Measurements from ENCODE around the gene GBP2. TPM values are rescaled to one million over a fixed set of nuclear protein-coding genes. Genes with fewer than 3 reads are reported as not detected.

Gene GBP2
- total and polyA plus RNA-seq, 3 experiments from 2014 or later: 148 to 165 (median 155) TPM

DNA sequence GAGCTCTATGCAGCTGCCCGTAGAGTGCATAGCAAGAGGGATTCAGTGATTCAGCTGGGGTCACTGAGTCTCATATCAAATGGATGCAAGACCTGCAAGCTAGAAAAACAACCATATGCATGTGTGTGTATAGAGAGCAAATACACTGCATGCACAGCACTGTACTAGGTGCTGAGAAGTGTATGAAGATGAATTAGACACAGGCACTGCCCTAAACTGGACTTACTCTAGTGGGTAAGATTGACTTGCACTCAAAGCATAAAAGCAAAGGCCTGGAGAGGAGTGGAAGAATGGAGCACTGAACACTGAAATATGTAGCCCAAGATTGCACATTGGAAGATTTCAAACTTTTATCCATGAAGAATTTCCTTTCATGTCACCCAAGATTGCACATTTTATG lies 55.4 kb downstream of the GBP2 start:
- no peaks in the 10 kb centered on the region for H3K27me3 Mint-ChIP-seq
- DNase-seq: no peak
- H3K27ac Mint-ChIP-seq: peak overlapping the region in 7 of 8 donors; percentile 54 to 96 (median 93)
- peaks cover 8 to 17% (median 14%) of the 10 kb centered on the region in 5 donors for H3K9me3 Mint-ChIP-seq
- POLR2A ChIA-PET: interaction anchor here (0.5 to 0.6 kb wide), 2 partner anchors 37 to 180 kb away, joined by 3 to 6 read pairs; no protein-coding TSS in a partner anchor
- CTCF ChIA-PET: interaction anchor here (0.6 to 1.1 kb wide), 2 partner anchors 29 to 79 kb away, joined by 3 to 5 read pairs; no protein-coding TSS in a partner anchor
- H3K4me1 ChIP-seq (ENCODE audit: insufficient read depth, low read length): peaks cover 17% of the 10 kb centered on the region
- no peaks in the 10 kb centered on the region for H3K27me3 ChIP-seq (ENCODE audit: insufficient read depth, low read length, poor library complexity, severe bottlenecking)
- peak overlapping the region; percentile 53 for H3K4me3 ChIP-seq (ENCODE audit: low read length)
- H3K4me1 Mint-ChIP-seq: peaks cover 23 to 38% (median 23%) of the 10 kb centered on the region in 3 donors
- peak overlapping the region; percentile 80 to 93 (median 89) for H3K4me3 Mint-ChIP-seq
- H3K36me3 Mint-ChIP-seq: peaks cover 3 to 30% (median 9%) of the 10 kb centered on the region in 3 donors
- no peak overlapping the region for H3K27ac ChIP-seq (ENCODE audit: low read depth, low read length)
- H3K36me3 ChIP-seq (ENCODE audit: insufficient read depth, low read length): no peaks in the 10 kb centered on the region
- no peaks in the 10 kb centered on the region for H3K9me3 ChIP-seq (ENCODE audit: low read length)

DNA sequence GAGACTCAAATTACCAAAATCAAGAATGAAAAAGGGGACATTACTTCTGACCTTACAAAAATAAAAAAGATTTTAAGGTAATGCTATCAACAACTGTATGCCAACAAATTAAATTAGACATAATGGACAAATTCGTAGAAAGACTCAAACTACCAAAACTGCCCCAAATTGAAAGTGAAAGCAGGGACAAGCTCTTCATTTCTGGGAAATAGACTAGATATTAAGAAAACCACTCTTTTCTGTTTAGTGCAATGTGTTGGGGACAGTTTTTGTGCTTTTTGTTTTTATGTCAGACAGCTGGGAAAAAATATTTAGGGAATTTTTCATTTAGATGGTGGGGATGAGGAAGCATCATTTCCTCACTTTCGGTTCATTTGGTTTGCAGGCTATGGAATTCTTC lies 56.0 kb downstream of the GBP2 start:
- Mint-ChIP-seq H3K27me3 (no peaks in the 10 kb centered on the region), H3K36me3 (peaks cover 3 to 26% (median 11%) of the 10 kb centered on the region in 3 donors), H3K4me1 (peaks cover 23 to 40% (median 25%) of the 10 kb centered on the region in 3 donors), H3K27ac (peak overlapping the region; percentile 82 to 96 (median 94)), H3K9me3 (peaks cover 8 to 17% (median 14%) of the 10 kb centered on the region in 5 donors), H3K4me3 (peak overlapping the region; percentile 80 to 93 (median 89))
- peak in 2 of 5 donors; percentile 28 to 29 for DNase-seq
- H3K27ac ChIP-seq (ENCODE audit: low read depth, low read length): peak overlapping the region; percentile 5
- ChIA-PET CTCF (interaction anchor here (0.6 to 1.1 kb wide), 2 partner anchors 30 to 78 kb away, joined by 3 to 5 read pairs; no protein-coding TSS in a partner anchor), POLR2A (interaction anchor here (0.5 to 1.0 kb wide), 5 partner anchors 36 to 179 kb away, joined by 3 to 6 read pairs (median 3); partner anchors contain the start of gene GBP3)
- no peaks in the 10 kb centered on the region for H3K36me3 ChIP-seq (ENCODE audit: insufficient read depth, low read length)
- no peaks in the 10 kb centered on the region for H3K27me3 ChIP-seq (ENCODE audit: insufficient read depth, low read length, poor library complexity, severe bottlenecking)
- H3K4me1 ChIP-seq (ENCODE audit: insufficient read depth, low read length): peaks cover 20% of the 10 kb centered on the region
- no peaks in the 10 kb centered on the region for H3K9me3 ChIP-seq (ENCODE audit: low read length)
- peak overlapping the region; percentile 53 for H3K4me3 ChIP-seq (ENCODE audit: low read length)

GRCh38 chr1:89068291-89068690 lies 57.6 kb downstream of the GBP2 start:
- DNase-seq: no peak
- Histone ChIP-seq H3K27ac (ENCODE audit: low read depth, low read length) (no peak overlapping the region), H3K4me3 (ENCODE audit: low read length) (no peak overlapping the region), H3K4me1 (ENCODE audit: insufficient read depth, low read length) (peaks cover 25% of the 10 kb centered on the region), H3K36me3 (ENCODE audit: insufficient read depth, low read length) (no peaks in the 10 kb centered on the region), H3K27me3 (ENCODE audit: insufficient read depth, low read length, poor library complexity, severe bottlenecking) (no peaks in the 10 kb centered on the region), H3K9me3 (ENCODE audit: low read length) (no peaks in the 10 kb centered on the region)
- H3K9me3 Mint-ChIP-seq: peaks cover 0 to 3% (median 1%) of the 10 kb centered on the region in 5 donors
- ChIA-PET CTCF (interaction anchor here (0.9 kb wide), 1 partner anchor 775 kb away, joined by 3 read pairs; no protein-coding TSS in a partner anchor), POLR2A (no interaction called here)
- H3K27me3 Mint-ChIP-seq: no peaks in the 10 kb centered on the region
- peak overlapping the region in 7 of 8 donors; percentile 2 to 81 (median 52) for H3K27ac Mint-ChIP-seq
- H3K36me3 Mint-ChIP-seq: peaks cover 3 to 16% (median 9%) of the 10 kb centered on the region in 3 donors
- peak overlapping the region in 3 of 7 donors; percentile 21 to 57 (median 32) for H3K4me3 Mint-ChIP-seq
- peaks cover 29 to 51% (median 35%) of the 10 kb centered on the region in 3 donors for H3K4me1 Mint-ChIP-seq

DNA sequence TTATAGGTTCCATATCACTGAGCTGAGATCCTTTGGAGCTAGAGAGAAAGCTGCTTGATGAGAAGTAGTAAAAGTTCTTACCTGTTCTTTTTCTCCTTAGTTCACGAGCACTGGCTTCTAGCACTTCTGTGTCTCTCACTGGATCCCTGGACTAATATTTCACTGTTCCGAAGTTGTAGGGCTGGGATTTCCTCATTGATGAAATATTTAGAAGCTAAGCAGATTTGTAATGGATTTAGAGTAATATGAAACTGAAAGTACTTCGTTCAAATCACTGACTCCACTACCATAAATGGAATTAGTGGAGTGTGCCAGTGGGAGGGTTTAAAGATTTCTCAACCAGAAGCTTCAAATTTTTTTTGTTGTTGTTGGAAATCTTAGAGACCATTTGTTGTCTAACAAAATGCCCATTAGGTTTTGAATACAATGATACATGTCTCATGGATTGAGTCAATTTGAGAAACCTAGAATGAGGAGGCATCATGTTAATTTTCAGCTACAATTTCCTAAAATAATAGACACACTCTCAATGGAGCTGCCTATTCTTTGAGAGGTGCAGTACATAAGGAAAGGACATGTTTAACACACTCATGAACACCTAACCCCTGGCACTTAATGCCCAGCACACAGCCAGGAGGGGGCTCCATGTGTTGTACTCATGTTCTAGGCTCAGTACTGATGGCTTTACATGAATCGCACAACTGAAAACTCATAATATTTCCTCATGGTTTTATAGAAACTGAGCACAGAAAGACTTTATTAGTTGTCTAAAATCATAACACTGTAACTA lies 60.6 kb downstream of the GBP2 start, which contains the start of gene GBP1:
GBP1 (minus strand) TSS at position 130 of the 790 bp plus-strand sequence. CDS start 1,974 bp downstream, outside the sequence.
- H3K36me3 ChIP-seq (ENCODE audit: insufficient read depth, low read length): peaks cover 9% of the 10 kb centered on the region
- Mint-ChIP-seq H3K4me3 (peak within 1 kb of the TSS; percentile 90 to 98 (median 94)), H3K4me1 (peaks cover 52 to 75% (median 61%) of the 10 kb centered on the region in 3 donors), H3K9me3 (no peaks in the 10 kb centered on the region), H3K27me3 (peaks cover 0 to 1% of the 10 kb centered on the region in 2 donors), H3K36me3 (peaks cover 6 to 36% (median 16%) of the 10 kb centered on the region in 3 donors), H3K27ac (peak within 1 kb of the TSS; percentile 92 to 99 (median 96))
- ChIA-PET CTCF (interaction anchor here (0.7 to 1.5 kb wide), 5 partner anchors 12 to 81 kb away, joined by 3 to 4 read pairs (median 3); no protein-coding TSS in a partner anchor), POLR2A (interaction anchor here (0.6 to 1.3 kb wide), 4 partner anchors 42 to 66 kb away, joined by 3 to 5 read pairs (median 3); partner anchors contain the start of gene GBP3)
- H3K9me3 ChIP-seq (ENCODE audit: low read length): no peaks in the 10 kb centered on the region
- peak within 1 kb of the TSS; percentile 53 for H3K27ac ChIP-seq (ENCODE audit: low read depth, low read length)
- H3K4me1 ChIP-seq (ENCODE audit: insufficient read depth, low read length): peaks cover 38% of the 10 kb centered on the region
- H3K4me3 ChIP-seq (ENCODE audit: low read length): peak within 1 kb of the TSS; percentile 75
- no peaks in the 10 kb centered on the region for H3K27me3 ChIP-seq (ENCODE audit: insufficient read depth, low read length, poor library complexity, severe bottlenecking)
- peak in 2 of 5 donors; percentile 47 to 52 for DNase-seq

DNA sequence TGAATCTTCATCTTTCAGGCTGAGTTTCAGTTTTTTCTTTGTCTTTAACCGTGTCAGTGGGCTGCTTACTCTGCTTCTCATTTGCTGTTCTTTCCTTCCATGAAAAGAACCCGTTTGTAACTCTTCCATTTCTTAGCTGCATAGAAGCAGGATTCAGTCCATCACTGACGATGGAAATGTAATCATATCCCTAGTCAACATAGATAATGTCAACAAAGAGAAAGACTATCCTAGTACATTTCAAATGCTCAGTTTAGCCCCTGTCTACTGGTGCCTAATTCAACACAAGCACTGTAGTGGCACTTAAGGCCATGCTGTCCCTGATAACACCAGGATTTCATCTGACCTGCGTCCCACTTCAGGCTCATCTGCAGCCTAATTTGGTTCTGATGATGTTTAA lies 61.3 kb downstream of the GBP2 start:
- peaks cover 49 to 73% (median 59%) of the 10 kb centered on the region in 3 donors for H3K4me1 Mint-ChIP-seq
- CTCF ChIA-PET: interaction anchor here (0.7 to 1.5 kb wide), 3 partner anchors 19 to 80 kb away, joined by 3 to 4 read pairs (median 3); no protein-coding TSS in a partner anchor
- peaks cover 14% of the 10 kb centered on the region for H3K36me3 ChIP-seq (ENCODE audit: insufficient read depth, low read length)

GRCh38 chr1:89063094-89063493 lies 62.8 kb downstream of the GBP2 start:
- ChIA-PET CTCF (interaction anchor here (1.1 to 1.3 kb wide), 2 partner anchors 43 to 60 kb away, joined by 3 read pairs; no protein-coding TSS in a partner anchor), POLR2A (interaction anchor here (0.7 kb wide), 1 partner anchor 63 kb away, joined by 3 read pairs; no protein-coding TSS in a partner anchor)
- Mint-ChIP-seq H3K27me3 (peaks cover 0 to 1% of the 10 kb centered on the region in 2 donors), H3K4me1 (peaks cover 43 to 64% (median 63%) of the 10 kb centered on the region in 3 donors), H3K36me3 (peaks cover 11 to 51% (median 22%) of the 10 kb centered on the region in 3 donors), H3K27ac (peak overlapping the region; percentile 78 to 99 (median 96)), H3K4me3 (peak overlapping the region; percentile 90 to 98 (median 94)), H3K9me3 (no peaks in the 10 kb centered on the region)
- peak overlapping the region; percentile 75 for H3K4me3 ChIP-seq (ENCODE audit: low read length)
- H3K27ac ChIP-seq (ENCODE audit: low read depth, low read length): no peak overlapping the region
- DNase-seq: no peak
- H3K36me3 ChIP-seq (ENCODE audit: insufficient read depth, low read length): peaks cover 26% of the 10 kb centered on the region
- H3K9me3 ChIP-seq (ENCODE audit: low read length): no peaks in the 10 kb centered on the region
- no peaks in the 10 kb centered on the region for H3K27me3 ChIP-seq (ENCODE audit: insufficient read depth, low read length, poor library complexity, severe bottlenecking)
- peaks cover 37% of the 10 kb centered on the region for H3K4me1 ChIP-seq (ENCODE audit: insufficient read depth, low read length)

More for the DNA sequence above, 61.3 kb downstream of the GBP2 start:
- H3K27ac Mint-ChIP-seq: peak overlapping the region; percentile 92 to 99 (median 96)
- no peaks in the 10 kb centered on the region for H3K27me3 ChIP-seq (ENCODE audit: insufficient read depth, low read length, poor library complexity, severe bottlenecking)
- peaks cover 6 to 37% (median 13%) of the 10 kb centered on the region in 3 donors for H3K36me3 Mint-ChIP-seq
- peak overlapping the region; percentile 90 to 98 (median 94) for H3K4me3 Mint-ChIP-seq
- no peaks in the 10 kb centered on the region for H3K9me3 ChIP-seq (ENCODE audit: low read length)
- no peak for DNase-seq
- peak overlapping the region; percentile 53 for H3K27ac ChIP-seq (ENCODE audit: low read depth, low read length)
- H3K4me3 ChIP-seq (ENCODE audit: low read length): peak overlapping the region; percentile 75
- peaks cover 42% of the 10 kb centered on the region for H3K4me1 ChIP-seq (ENCODE audit: insufficient read depth, low read length)
- POLR2A ChIA-PET: interaction anchor here (0.6 to 1.3 kb wide), 3 partner anchors 43 to 65 kb away, joined by 3 to 5 read pairs (median 3); no protein-coding TSS in a partner anchor
- no peaks in the 10 kb centered on the region for H3K9me3 Mint-ChIP-seq
- peaks cover 0 to 1% of the 10 kb centered on the region in 2 donors for H3K27me3 Mint-ChIP-seq

GRCh38 chr1:89060091-89060490 lies 65.8 kb downstream of the GBP2 start:
- Histone ChIP-seq H3K4me3 (ENCODE audit: low read length) (no peak overlapping the region), H3K27ac (ENCODE audit: low read depth, low read length) (no peak overlapping the region), H3K27me3 (ENCODE audit: insufficient read depth, low read length, poor library complexity, severe bottlenecking) (no peaks in the 10 kb centered on the region), H3K36me3 (ENCODE audit: insufficient read depth, low read length) (peaks cover 54% of the 10 kb centered on the region), H3K9me3 (ENCODE audit: low read length) (no peaks in the 10 kb centered on the region), H3K4me1 (ENCODE audit: insufficient read depth, low read length) (peaks cover 28% of the 10 kb centered on the region)
- Mint-ChIP-seq H3K9me3 (no peaks in the 10 kb centered on the region), H3K27ac (peak overlapping the region in 3 of 8 donors; percentile 17 to 76 (median 70)), H3K4me1 (peaks cover 48 to 64% (median 50%) of the 10 kb centered on the region in 3 donors), H3K27me3 (peaks cover 0 to 1% of the 10 kb centered on the region in 2 donors), H3K36me3 (peaks cover 22 to 81% (median 25%) of the 10 kb centered on the region in 3 donors), H3K4me3 (peak overlapping the region in 4 of 7 donors; percentile 39 to 96 (median 75))
- DNase-seq: no peak
- ChIA-PET CTCF (no interaction called here), POLR2A (no interaction called here)

All from CD8-positive, alpha-beta memory T cell (primary cell).